PC-3 (cell line): Measurements from ENCODE around the gene APBA2. TPM values are rescaled to one million over a fixed set of nuclear protein-coding genes. Genes with fewer than 3 reads are reported as not detected.

Experiments used
- ATAC-seq: fragments of 200-7000 bp; cut with Tn5 transposase; 2 replicates; pipeline ENCODE4 v1.9.1; 2020; ENCODE audit warnings: mild to moderate bottlenecking, moderate library complexity
- BruUV-seq: library from RNA; stranded (reverse); fragments of 400-500 nt; replicated peaks from 2 replicates; lab custom pipeline; 2021; lab: Mats Ljungman, UMichigan
- CTCF ChIA-PET: fragments of 300-600 bp; sonication (Branson Sonifier 250); formaldehyde crosslinking; loops from one replicate; lab custom pipeline; 2022; ENCODE audit warnings: antibody characterized with exemption; lab: Charles Lee
- POLR2A ChIA-PET: fragments of 300-600 bp; sonication (Branson Sonifier 250); formaldehyde crosslinking; loops from one replicate; lab custom pipeline; 2022; ENCODE audit warnings: antibody characterized with exemption; ENCODE audit not compliant: unreplicated experiment; lab: Charles Lee
- DNase-seq: peaks from one replicate; pipeline ENCODE4 v3.0.0-alpha.2; 2015
- H2AFZ ChIP-seq: fragments of 300-600 bp; sonication (generic); 2 replicates; pipeline ENCODE4 v1.6.0; 2016; ENCODE audit warnings: antibody characterized with exemption, low read length
- H3F3A ChIP-seq: fragments of 300-600 bp; sonication (generic); one replicate; pipeline ENCODE4 v1.6.0; 2017; ENCODE audit warnings: antibody characterized with exemption, low read length, control low read depth, mild to moderate bottlenecking; ENCODE audit not compliant: unreplicated experiment
- H3K27ac ChIP-seq: fragments of 300-600 bp; sonication (generic); 2 replicates; pipeline ENCODE4 v1.5.1; 2016; ENCODE audit warnings: mild to moderate bottlenecking, low read length
- H3K27me3 ChIP-seq: fragments of 300-600 bp; sonication (generic); 2 replicates; pipeline ENCODE4 v1.6.1; 2016; ENCODE audit warnings: low read length, mixed read lengths
- H3K36me3 ChIP-seq: fragments of 300-600 bp; sonication (generic); 2 replicates; pipeline ENCODE4 v1.6.1; 2016; ENCODE audit warnings: low read depth, mixed run types, low read length, mixed read lengths
- H3K4me1 ChIP-seq: fragments of 300-600 bp; sonication (generic); 2 replicates; pipeline ENCODE4 v1.5.1; 2016; ENCODE audit warnings: low read length; ENCODE audit not compliant: insufficient read depth
- H3K4me2 ChIP-seq: fragments of 300-600 bp; sonication (generic); 2 replicates; pipeline ENCODE4 v1.6.0; 2016; ENCODE audit warnings: low read length
- H3K4me3 ChIP-seq: fragments of 300-600 bp; sonication (generic); 2 replicates; pipeline ENCODE4 v1.5.1; 2016; ENCODE audit warnings: mild to moderate bottlenecking, low read length, mixed read lengths
- H3K79me2 ChIP-seq: fragments of 300-600 bp; sonication (generic); 2 replicates; pipeline ENCODE4 v1.6.1; 2017; ENCODE audit warnings: low read length, mixed read lengths
- H3K9ac ChIP-seq: fragments of 300-600 bp; sonication (generic); 2 replicates; pipeline ENCODE4 v1.6.0; 2016; ENCODE audit warnings: mild to moderate bottlenecking, low read length
- H3K9me2 ChIP-seq: fragments of 300-600 bp; sonication (generic); replicated peaks from 2 replicates; pipeline ENCODE4 v1.6.1; 2016; ENCODE audit warnings: mixed run types, low read length, mixed read lengths
- H3K9me3 ChIP-seq: fragments of 300-600 bp; sonication (generic); 2 replicates; pipeline ENCODE4 v1.6.1; 2016; ENCODE audit warnings: low read length, mixed read lengths
- H4K20me1 ChIP-seq: fragments of 300-600 bp; sonication (generic); 2 replicates; pipeline ENCODE4 v1.6.1; 2016; ENCODE audit warnings: low read length, mixed read lengths
- EZH2 ChIP-seq: fragments of 300-600 bp; sonication (generic); IDR thresholded peaks from one replicate; pipeline ENCODE4 v1.6.1; 2017; ENCODE audit warnings: antibody characterized with exemption, mild to moderate bottlenecking, low read length; ENCODE audit not compliant: unreplicated experiment
- EZH2phosphoT487 ChIP-seq: fragments of 300-600 bp; sonication (generic); IDR thresholded peaks from 2 replicates; pipeline ENCODE4 v1.6.1; 2018; ENCODE audit warnings: mild to moderate bottlenecking, antibody characterized with exemption, low read length, borderline replicate concordance
- intact Hi-C: fragments of 100-400 bp; cut with micrococcal nuclease; formaldehyde crosslinking; loops from 2 replicates; pipeline ENCODE4 v1.9.0; 2023
- total RNA-seq: library from RNA; depleted of rRNA; stranded (reverse); fragments of >200 nt; gene quantifications from 2 replicates; pipeline ENCODE4 v1.2.3, GENCODE V29; 2014
- TF ChIP-seq, protein P1 (sequence below): fragments of 300-600 bp; sonication (generic); conservative IDR thresholded peaks from 2 replicates; pipeline ENCODE4 v1.5.1; 2017; ENCODE audit warnings: antibody characterized with exemption, low read depth, mild to moderate bottlenecking, low read length

The APBA2 gene
- total RNA-seq, 1 experiment from 2014 or later: 61.7 TPM

DNA sequence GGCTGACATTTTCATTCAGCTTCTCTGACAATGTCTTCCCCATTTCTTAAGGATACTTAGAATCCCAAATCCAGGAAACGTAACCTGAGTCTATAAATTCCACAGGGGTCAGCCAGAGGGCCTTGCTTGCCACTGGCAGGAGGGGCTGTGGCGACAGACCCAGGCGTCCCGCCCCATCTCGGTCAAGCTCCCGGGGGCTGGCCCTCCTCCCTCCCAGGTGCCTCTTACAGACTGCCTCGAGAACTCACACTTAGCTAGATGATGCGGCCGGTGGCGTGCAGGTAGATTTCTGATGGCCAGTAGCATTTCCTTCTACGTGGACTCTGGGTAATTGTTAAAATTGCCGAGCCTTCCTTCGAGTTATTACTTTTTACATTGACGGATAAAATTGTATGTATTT, 211.4 kb downstream of the APBA2 start:
- H3K27me3 ChIP-seq: no peaks in the 10 kb centered on the region

DNA sequence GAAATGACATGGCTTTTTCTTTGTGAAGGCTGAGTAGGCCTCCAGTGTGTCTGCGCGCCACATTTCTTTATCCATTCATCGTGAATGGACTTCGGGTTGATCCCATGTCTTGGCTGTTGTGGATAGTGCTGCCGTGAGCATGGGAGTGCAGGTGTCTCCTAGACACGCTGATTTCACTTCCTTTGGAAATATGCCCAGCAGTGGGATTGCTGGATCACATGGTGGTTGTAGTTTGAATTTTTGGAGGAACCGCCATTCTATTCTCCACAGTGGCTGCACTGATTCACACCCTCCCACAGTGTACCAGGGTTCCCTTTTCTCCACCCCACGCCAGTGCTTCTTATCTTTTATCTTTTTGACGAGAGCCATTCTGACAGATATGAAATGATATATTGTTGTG, 212.2 kb downstream of the APBA2 start:
- Histone ChIP-seq H3K79me2 (no peaks in the 10 kb centered on the region), H4K20me1 (no peaks in the 10 kb centered on the region), H3K9me3 (no peaks in the 10 kb centered on the region), H3K27me3 (no peaks in the 10 kb centered on the region), H3K4me3 (no peak overlapping the region), H3K9me2 (no peaks in the 10 kb centered on the region), H3K9ac (no peak overlapping the region), H3F3A (no peaks in the 10 kb centered on the region), H3K27ac (no peak overlapping the region), H3K4me1 (no peaks in the 10 kb centered on the region), H3K4me2 (no peak overlapping the region), H2AFZ (no peak overlapping the region), H3K36me3 (no peaks in the 10 kb centered on the region)
- no peak for ATAC-seq
- no peak for DNase-seq
- no TSS peak for BruUV-seq
- TF ChIP-seq, protein P1, sequence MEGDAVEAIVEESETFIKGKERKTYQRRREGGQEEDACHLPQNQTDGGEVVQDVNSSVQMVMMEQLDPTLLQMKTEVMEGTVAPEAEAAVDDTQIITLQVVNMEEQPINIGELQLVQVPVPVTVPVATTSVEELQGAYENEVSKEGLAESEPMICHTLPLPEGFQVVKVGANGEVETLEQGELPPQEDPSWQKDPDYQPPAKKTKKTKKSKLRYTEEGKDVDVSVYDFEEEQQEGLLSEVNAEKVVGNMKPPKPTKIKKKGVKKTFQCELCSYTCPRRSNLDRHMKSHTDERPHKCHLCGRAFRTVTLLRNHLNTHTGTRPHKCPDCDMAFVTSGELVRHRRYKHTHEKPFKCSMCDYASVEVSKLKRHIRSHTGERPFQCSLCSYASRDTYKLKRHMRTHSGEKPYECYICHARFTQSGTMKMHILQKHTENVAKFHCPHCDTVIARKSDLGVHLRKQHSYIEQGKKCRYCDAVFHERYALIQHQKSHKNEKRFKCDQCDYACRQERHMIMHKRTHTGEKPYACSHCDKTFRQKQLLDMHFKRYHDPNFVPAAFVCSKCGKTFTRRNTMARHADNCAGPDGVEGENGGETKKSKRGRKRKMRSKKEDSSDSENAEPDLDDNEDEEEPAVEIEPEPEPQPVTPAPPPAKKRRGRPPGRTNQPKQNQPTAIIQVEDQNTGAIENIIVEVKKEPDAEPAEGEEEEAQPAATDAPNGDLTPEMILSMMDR: no peak
- TF ChIP-seq EZH2phosphoT487 (no peak), EZH2 (no peak)
- intact Hi-C loops: no loop called here
- ChIA-PET CTCF (no interaction called here), POLR2A (no interaction called here)

More for the DNA sequence above, 211.4 kb downstream of the APBA2 start:
- Histone ChIP-seq H3K9me3 (no peaks in the 10 kb centered on the region), H3F3A (no peaks in the 10 kb centered on the region), H3K79me2 (no peaks in the 10 kb centered on the region), H3K9ac (no peak overlapping the region), H3K36me3 (no peaks in the 10 kb centered on the region), H3K4me2 (no peak overlapping the region), H3K9me2 (no peaks in the 10 kb centered on the region), H3K4me3 (no peak overlapping the region), H4K20me1 (no peaks in the 10 kb centered on the region), H2AFZ (no peak overlapping the region), H3K27ac (no peak overlapping the region), H3K4me1 (no peaks in the 10 kb centered on the region)
- BruUV-seq: no TSS peak
- ChIA-PET CTCF (no interaction called here), POLR2A (no interaction called here)
- TF ChIP-seq EZH2: no peak
- TF ChIP-seq EZH2phosphoT487: no peak
- TF ChIP-seq, protein P1: no peak
- intact Hi-C loops: no loop called here
- ATAC-seq (no peak), DNase-seq (no peak)

DNA sequence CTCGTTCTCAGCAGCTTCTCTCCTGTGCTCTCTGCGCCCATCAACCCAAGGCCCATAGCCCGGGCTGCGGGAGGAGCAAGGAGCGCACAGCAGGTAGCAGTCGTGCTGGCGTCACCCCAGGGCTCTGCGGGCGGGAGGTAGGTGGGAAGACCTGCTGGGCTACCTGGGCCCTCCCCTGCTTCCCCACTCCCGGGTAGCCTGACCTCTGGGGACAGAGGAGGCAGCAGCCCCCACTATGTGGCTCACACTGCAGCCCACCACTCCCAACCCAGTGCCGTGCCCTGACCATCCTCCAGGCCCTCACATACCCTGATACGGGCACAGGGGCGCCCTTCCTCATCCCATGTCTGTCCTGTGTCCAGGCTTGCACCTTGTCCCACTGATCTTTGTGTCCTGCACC, 212.9 kb downstream of the APBA2 start:
- H2AFZ ChIP-seq: no peak overlapping the region
- no peaks in the 10 kb centered on the region for H3K36me3 ChIP-seq
- H3K9me3 ChIP-seq: no peaks in the 10 kb centered on the region
- H3K79me2 ChIP-seq: no peaks in the 10 kb centered on the region
- TF ChIP-seq EZH2phosphoT487 (no peak), EZH2 (no peak)
- TF ChIP-seq, protein P1: no peak
- no peaks in the 10 kb centered on the region for H3F3A ChIP-seq
- no peak overlapping the region for H3K4me2 ChIP-seq
- ChIA-PET POLR2A (no interaction called here), CTCF (no interaction called here)
- no peaks in the 10 kb centered on the region for H3K27me3 ChIP-seq
- H3K4me1 ChIP-seq: no peaks in the 10 kb centered on the region
- ATAC-seq (no peak), DNase-seq (no peak)
- no TSS peak for BruUV-seq
- H4K20me1 ChIP-seq: no peaks in the 10 kb centered on the region
- no peak overlapping the region for H3K9ac ChIP-seq
- intact Hi-C loops: no loop called here
- H3K27ac ChIP-seq: no peak overlapping the region
- H3K4me3 ChIP-seq: no peak overlapping the region
- H3K9me2 ChIP-seq: no peaks in the 10 kb centered on the region
